Progenitor cell of endocrine pancreas (in vitro differentiated cells): ENCODE results near the gene ZDHHC6. TPM values are rescaled to one million over a fixed set of nuclear protein-coding genes. Genes with fewer than 3 reads are reported as not detected.
A peak's percentile ranks its signal among the peaks of the same experiment; 100 is the strongest.
"Not testable (repeated sequence)": the region's sequence is repeated elsewhere in the genome, so short reads cannot be mapped to it uniquely, and the experiment has no call there.

ENCODE experiments used
- DNase-seq: peaks from one replicate; pipeline ENCODE4 v3.0.0; 2021; ENCODE audit warnings: low spot score; ENCODE audit not compliant: unreplicated experiment
- H3K27ac Mint-ChIP-seq: 2 replicates; pipeline ENCODE4 v1.8.0; 2021; ENCODE audit warnings: mild to moderate bottlenecking, moderate library complexity, mixed read lengths
- H3K27me3 Mint-ChIP-seq: 2 replicates; pipeline ENCODE4 v1.8.0; 2021; ENCODE audit warnings: mixed read lengths
- H3K36me3 Mint-ChIP-seq: 2 replicates; pipeline ENCODE4 v1.8.0; 2022; ENCODE audit warnings: mixed read lengths; ENCODE audit not compliant: insufficient read depth
- H3K4me1 Mint-ChIP-seq: 2 replicates; pipeline ENCODE4 v1.8.0; 2021; ENCODE audit warnings: low read depth, mixed read lengths
- H3K4me3 Mint-ChIP-seq: 2 replicates; pipeline ENCODE4 v1.8.0; 2021; ENCODE audit warnings: low read depth, mild to moderate bottlenecking, moderate library complexity, mixed read lengths
- H3K9me3 Mint-ChIP-seq: 2 replicates; pipeline ENCODE4 v1.8.0; 2021; ENCODE audit warnings: low read depth, mixed read lengths
- CTCF ChIP-seq: fragments of 200-600 bp; sonication (generic); IDR thresholded peaks from one replicate; pipeline ENCODE4 v1.5.0; 2021; ENCODE audit warnings: antibody characterized with exemption, mild to moderate bottlenecking; ENCODE audit not compliant: unreplicated experiment
- total RNA-seq: library from RNA; stranded (reverse); gene quantifications from 2 replicates; pipeline ENCODE4 v1.2.1, GENCODE V29; 2021

Gene ZDHHC6
- total RNA-seq, 1 donor from 2014 or later = 47.9 TPM

- no peaks in the 10 kb centered on the region for H3K9me3 Mint-ChIP-seq
- H3K27ac Mint-ChIP-seq = no peak overlapping the region
- H3K27me3 Mint-ChIP-seq = peaks cover 3% of the 10 kb centered on the region
- DNase-seq = no peak
- H3K4me3 Mint-ChIP-seq = no peak overlapping the region
- H3K4me1 Mint-ChIP-seq = peaks cover 7% of the 10 kb centered on the region
- H3K36me3 Mint-ChIP-seq = no peaks in the 10 kb centered on the region
- no peak for TF ChIP-seq CTCF
Observed at GRCh38 chr10:112393827-112394226, 52.9 kb downstream of the ZDHHC6 start.

GRCh38 chr10:112393341-112393740 is 53.4 kb downstream of the ZDHHC6 start:
- Mint-ChIP-seq H3K9me3 (no peaks in the 10 kb centered on the region), H3K36me3 (no peaks in the 10 kb centered on the region), H3K27ac (no peak overlapping the region), H3K4me1 (peaks cover 9% of the 10 kb centered on the region), H3K4me3 (no peak overlapping the region), H3K27me3 (peaks cover 3% of the 10 kb centered on the region)
- no peak for TF ChIP-seq CTCF
- DNase-seq = no peak

GRCh38 chr10:112390125-112390703 is 56.5 kb downstream of the ZDHHC6 start:
- Mint-ChIP-seq H3K4me3 (no peak overlapping the region), H3K27me3 (peaks cover 3% of the 10 kb centered on the region), H3K27ac (no peak overlapping the region), H3K4me1 (peaks cover 16% of the 10 kb centered on the region), H3K9me3 (no peaks in the 10 kb centered on the region), H3K36me3 (no peaks in the 10 kb centered on the region)
- TF ChIP-seq CTCF = no peak
- no peak for DNase-seq

- no peak overlapping the region for H3K27ac Mint-ChIP-seq
- no peak for TF ChIP-seq CTCF
- H3K9me3 Mint-ChIP-seq = no peaks in the 10 kb centered on the region
- peaks cover 3% of the 10 kb centered on the region for H3K27me3 Mint-ChIP-seq
- DNase-seq = no peak
- H3K36me3 Mint-ChIP-seq = no peaks in the 10 kb centered on the region
- H3K4me1 Mint-ChIP-seq = peaks cover 25% of the 10 kb centered on the region
- no peak overlapping the region for H3K4me3 Mint-ChIP-seq
Observed at GRCh38 chr10:112389271-112389822, 57.4 kb downstream of the ZDHHC6 start.

GRCh38 chr10:112388548-112388947 is 58.2 kb downstream of the ZDHHC6 start:
- no peak for TF ChIP-seq CTCF
- no peaks in the 10 kb centered on the region for H3K9me3 Mint-ChIP-seq
- peaks cover 31% of the 10 kb centered on the region for H3K4me1 Mint-ChIP-seq
- no peaks in the 10 kb centered on the region for H3K36me3 Mint-ChIP-seq
- no peaks in the 10 kb centered on the region for H3K27me3 Mint-ChIP-seq
- DNase-seq = no peak
- H3K27ac Mint-ChIP-seq = no peak overlapping the region
- no peak overlapping the region for H3K4me3 Mint-ChIP-seq

GRCh38 chr10:112388056-112388455 is 58.7 kb downstream of the ZDHHC6 start:
- not testable (repeated sequence) for DNase-seq, H3K4me3 Mint-ChIP-seq, H3K36me3 Mint-ChIP-seq, H3K9me3 Mint-ChIP-seq, H3K27me3 Mint-ChIP-seq
- peak overlapping the region; percentile 49 for H3K27ac Mint-ChIP-seq
- peaks cover 34% of the 10 kb centered on the region for H3K4me1 Mint-ChIP-seq
